Trophoblast cell (in vitro differentiated cells and primary cell): ENCODE results near the gene RAB11FIP3.

Experiments used
- DNase-seq, 2 donors: peaks; one replicate each; pipeline ENCODE4 v3.0.0-alpha.2; 2016
- H2AFZ ChIP-seq: 2 replicates; pipeline ENCODE4 v1.6.1; 2013; ENCODE audit warnings: low read length, moderate library complexity, mild to moderate bottlenecking; ENCODE audit not compliant: insufficient read depth, poor library complexity
- H2AK5ac ChIP-seq: 2 replicates; pipeline ENCODE4 v1.6.1; 2013; ENCODE audit warnings: mild to moderate bottlenecking, low read length
- H2BK120ac ChIP-seq: 2 replicates; pipeline ENCODE4 v1.6.1; 2013; ENCODE audit warnings: low read length, mild to moderate bottlenecking, moderate library complexity; ENCODE audit not compliant: insufficient read depth, poor library complexity
- H2BK12ac ChIP-seq: 2 replicates; pipeline ENCODE4 v1.6.1; 2013; ENCODE audit warnings: mild to moderate bottlenecking, low read length, moderate library complexity
- H2BK5ac ChIP-seq: 2 replicates; pipeline ENCODE4 v1.6.1; 2013; ENCODE audit warnings: low read length, low read depth, moderate library complexity, mild to moderate bottlenecking; ENCODE audit not compliant: poor library complexity
- H3K14ac ChIP-seq: 2 replicates; pipeline ENCODE4 v1.6.1; 2013; ENCODE audit warnings: mild to moderate bottlenecking, low read length
- H3K18ac ChIP-seq: 2 replicates; pipeline ENCODE4 v1.6.1; 2013; ENCODE audit warnings: mild to moderate bottlenecking, low read length
- H3K23ac ChIP-seq: 2 replicates; pipeline ENCODE4 v1.6.1; 2013; ENCODE audit warnings: low read length
- H3K27ac ChIP-seq: 2 replicates; pipeline ENCODE4 v1.5.1; 2013; ENCODE audit warnings: low read depth, mild to moderate bottlenecking, inconsistent platforms, low read length, moderate library complexity
- H3K27me3 ChIP-seq: 2 replicates; pipeline ENCODE4 v1.6.1; 2013; ENCODE audit warnings: inconsistent platforms, mild to moderate bottlenecking, low read length, moderate library complexity; ENCODE audit not compliant: insufficient read depth
- H3K36me3 ChIP-seq, 2 experiments: 1 replicate in 1 of 2; 2 replicates in 1 of 2; pipeline ENCODE4 v1.6.1; 2013; ENCODE audit warnings: low read length in 2 of 2, mild to moderate bottlenecking in 2 of 2, moderate library complexity in 1 of 2; ENCODE audit not compliant: insufficient read depth in 2 of 2, control insufficient read depth in 1 of 2
- H3K4ac ChIP-seq: 2 replicates; pipeline ENCODE4 v1.6.1; 2013; ENCODE audit warnings: low read depth, mild to moderate bottlenecking, low read length, moderate library complexity
- H3K4me1 ChIP-seq, 2 experiments: 1 replicate in 1 of 2; 2 replicates in 1 of 2; pipeline ENCODE4 v1.6.1; 2013; ENCODE audit warnings: low read length in 2 of 2, mild to moderate bottlenecking in 2 of 2, moderate library complexity in 1 of 2; ENCODE audit not compliant: insufficient read depth in 2 of 2, control insufficient read depth in 1 of 2
- H3K4me2 ChIP-seq: 2 replicates; pipeline ENCODE4 v1.6.1; 2013; ENCODE audit warnings: inconsistent platforms, mild to moderate bottlenecking, low read length, moderate library complexity
- H3K4me3 ChIP-seq: 2 replicates; pipeline ENCODE4 v1.5.1; 2013; ENCODE audit warnings: mild to moderate bottlenecking, low read depth, low read length, inconsistent platforms
- H3K79me1 ChIP-seq: one replicate; pipeline ENCODE4 v1.6.1; 2013; ENCODE audit warnings: low read length
- H3K79me2 ChIP-seq: 2 replicates; pipeline ENCODE4 v1.6.1; 2013; ENCODE audit warnings: low read length, mild to moderate bottlenecking; ENCODE audit not compliant: control insufficient read depth, insufficient read depth, poor library complexity
- H3K9ac ChIP-seq: 2 replicates; pipeline ENCODE4 v1.6.1; 2013; ENCODE audit warnings: mild to moderate bottlenecking, low read length
- H3K9me3 ChIP-seq: 2 replicates; pipeline ENCODE4 v1.6.1; 2013; ENCODE audit warnings: low read depth, mild to moderate bottlenecking, control low read depth, inconsistent platforms, low read length; ENCODE audit not compliant: insufficient read depth
- H4K12ac ChIP-seq: 2 replicates; pipeline ENCODE4 v1.6.1; 2013; ENCODE audit warnings: low read depth, mild to moderate bottlenecking, low read length, moderate library complexity
- H4K8ac ChIP-seq: 2 replicates; pipeline ENCODE4 v1.6.1; 2013; ENCODE audit warnings: low read depth, mild to moderate bottlenecking, low read length, moderate library complexity
- H4K91ac ChIP-seq: one replicate; pipeline ENCODE4 v1.6.1; 2013; ENCODE audit warnings: low read depth, mild to moderate bottlenecking, low read length, moderate library complexity
- WGBS: extraction: QIAGEN DNeasy Blood & Tissue Kit; methylation state at CpG from one replicate; pipeline ENCODE4 v1.1.7; 2013; ENCODE audit warnings: missing lambda C conversion rate; ENCODE audit not compliant: insufficient read length, insufficient coverage; ENCODE audit errors: extremely low coverage; 5-methylcytosine and 5-hydroxymethylcytosine counted together

The RAB11FIP3 gene

GRCh38 chr16:566475-567372 lies 141.3 kb downstream of the RAB11FIP3 start, which contains the start of gene NHLRC4:
NHLRC4 (plus strand) TSS chr16:567005; CDS start chr16:568048, 1,043 bp downstream.
- DNase-seq = peak; percentile 15 to 62
- Histone ChIP-seq H3K4me1 (peaks cover 30 to 37% of the 10 kb centered on the region in 2 experiments), H3K23ac (no peak within 1 kb of the TSS), H2AK5ac (peak within 1 kb of the TSS; percentile 53), H3K79me1 (peaks cover 11% of the 10 kb centered on the region), H3K27ac (no peak within 1 kb of the TSS), H3K4ac (peak within 1 kb of the TSS; percentile 22), H3K27me3 (peaks cover 3% of the 10 kb centered on the region), H3K4me2 (no peak within 1 kb of the TSS), H4K12ac (peak within 1 kb of the TSS; percentile 22), H3K9me3 (peaks cover 10% of the 10 kb centered on the region), H3K14ac (peak within 1 kb of the TSS; percentile 28), H3K36me3 (no peaks in the 10 kb centered on the region), H3K4me3 (no peak within 1 kb of the TSS), H4K91ac (peak within 1 kb of the TSS; percentile 74), H2AFZ (peak within 1 kb of the TSS; percentile 54), H3K18ac (peak within 1 kb of the TSS; percentile 39), H2BK5ac (peak within 1 kb of the TSS; percentile 27), H2BK12ac (peak within 1 kb of the TSS; percentile 61), H4K8ac (peak within 1 kb of the TSS; percentile 74), H3K79me2 (peaks cover 3% of the 10 kb centered on the region), H3K9ac (no peak within 1 kb of the TSS), H2BK120ac (peak within 1 kb of the TSS; percentile 57)
- no CpG with 5 or more reads among the region's 26 CpGs for WGBS

- Histone ChIP-seq H3K79me2 (peaks cover 3% of the 10 kb centered on the region), H3K27me3 (no peaks in the 10 kb centered on the region), H3K4me3 (no peak overlapping the region), H3K36me3 (peaks cover 2 to 5% of the 10 kb centered on the region in 2 experiments), H2AFZ (no peak overlapping the region), H3K9ac (no peak overlapping the region), H2BK5ac (no peak overlapping the region), H3K27ac (no peak overlapping the region), H4K12ac (peak overlapping the region; percentile 22), H3K14ac (no peak overlapping the region), H4K8ac (peak overlapping the region; percentile 51), H2BK120ac (no peak overlapping the region), H4K91ac (peak overlapping the region; percentile 39), H3K4me2 (no peak overlapping the region), H3K4me1 (peaks cover 30 to 37% of the 10 kb centered on the region in 2 experiments), H2AK5ac (peak overlapping the region; percentile 5), H3K23ac (no peak overlapping the region), H2BK12ac (peak overlapping the region; percentile 32), H3K18ac (no peak overlapping the region), H3K4ac (no peak overlapping the region), H3K79me1 (peaks cover 11% of the 10 kb centered on the region), H3K9me3 (peaks cover 5% of the 10 kb centered on the region)
- WGBS = no CpG with 5 or more reads among the region's 35 CpGs
- no peak for DNase-seq
These were observed 142.2 kb downstream of the RAB11FIP3 start for GRCh38 chr16:567373-568256.

GRCh38 chr16:568401-569258 lies 143.2 kb downstream of the RAB11FIP3 start:
- Histone ChIP-seq H2BK120ac (no peak overlapping the region), H3K4me3 (no peak overlapping the region), H3K4ac (no peak overlapping the region), H2BK5ac (no peak overlapping the region), H2BK12ac (no peak overlapping the region), H2AFZ (peak overlapping the region; percentile 62), H4K8ac (peak overlapping the region; percentile 98), H4K12ac (no peak overlapping the region), H3K27ac (no peak overlapping the region), H3K18ac (no peak overlapping the region), H3K9me3 (peaks cover 5% of the 10 kb centered on the region), H3K4me2 (peak overlapping the region; percentile 76), H3K4me1 (peaks cover 30 to 37% of the 10 kb centered on the region in 2 experiments), H3K79me2 (peaks cover 3% of the 10 kb centered on the region), H3K36me3 (peaks cover 4 to 6% of the 10 kb centered on the region in 2 experiments), H3K14ac (no peak overlapping the region), H3K9ac (no peak overlapping the region), H4K91ac (peak overlapping the region; percentile 94), H2AK5ac (peak overlapping the region; percentile 66), H3K23ac (no peak overlapping the region), H3K27me3 (no peaks in the 10 kb centered on the region), H3K79me1 (peaks cover 11% of the 10 kb centered on the region)
- no peak for DNase-seq
- WGBS = no CpG with 5 or more reads among the region's 11 CpGs
